DOHH2 (cell line): Measurements from ENCODE around the gene PTGFRN.

ENCODE experiments used
- H3F3A ChIP-seq: fragments of 200-600 bp; sonication (generic), shearing (Covaris generic); 2 replicates; pipeline ENCODE4 v1.6.0; 2016; ENCODE audit warnings: antibody characterized with exemption, mild to moderate bottlenecking; ENCODE audit not compliant: control insufficient read depth, insufficient read depth
- H3K27ac ChIP-seq: fragments of 200-600 bp; sonication (generic); 2 replicates; pipeline ENCODE4 v1.5.1; 2014; ENCODE audit warnings: low read depth, mild to moderate bottlenecking, low read length, moderate library complexity
- H3K27me3 ChIP-seq: fragments of 200-600 bp; sonication (generic); 2 replicates; pipeline ENCODE4 v1.6.1; 2014; ENCODE audit warnings: mild to moderate bottlenecking, low read length, mixed read lengths; ENCODE audit not compliant: control insufficient read depth
- H3K36me3 ChIP-seq: fragments of 200-600 bp; sonication (generic); 2 replicates; pipeline ENCODE4 v1.6.1; 2014; ENCODE audit warnings: mild to moderate bottlenecking, low read length, moderate library complexity, mixed read lengths; ENCODE audit not compliant: control insufficient read depth
- H3K4me1 ChIP-seq: fragments of 200-600 bp; sonication (generic); 2 replicates; pipeline ENCODE4 v1.6.1; 2014; ENCODE audit warnings: mild to moderate bottlenecking, low read length, mixed read lengths; ENCODE audit not compliant: control insufficient read depth
- H3K4me2 ChIP-seq: fragments of 200-600 bp; sonication (generic); 2 replicates; pipeline ENCODE4 v1.6.0; 2014; ENCODE audit warnings: mild to moderate bottlenecking, low read length, moderate library complexity
- H3K4me3 ChIP-seq: fragments of 200-600 bp; sonication (generic); 2 replicates; pipeline ENCODE4 v1.5.1; 2014; ENCODE audit warnings: mild to moderate bottlenecking, low read length, mixed read lengths
- H3K79me2 ChIP-seq: fragments of 200-600 bp; sonication (generic); 2 replicates; pipeline ENCODE4 v1.6.1; 2014; ENCODE audit warnings: mild to moderate bottlenecking, low read length, mixed read lengths; ENCODE audit not compliant: control insufficient read depth
- H3K9me2 ChIP-seq: fragments of 200-600 bp; sonication (generic); replicated peaks from 2 replicates; pipeline ENCODE4 v1.6.1; 2014; ENCODE audit warnings: mild to moderate bottlenecking, low read length, mixed read lengths; ENCODE audit not compliant: control insufficient read depth
- H3K9me3 ChIP-seq: fragments of 200-600 bp; sonication (generic); 2 replicates; pipeline ENCODE4 v1.6.1; 2014; ENCODE audit warnings: antibody characterized with exemption, low read length, mixed read lengths; ENCODE audit not compliant: control insufficient read depth, insufficient read depth
- H4K20me1 ChIP-seq: fragments of 200-600 bp; sonication (generic); 2 replicates; pipeline ENCODE4 v1.6.0; 2014; ENCODE audit warnings: low read depth, mild to moderate bottlenecking, antibody characterized with exemption, low read length, moderate library complexity; ENCODE audit not compliant: control insufficient read depth, insufficient read depth
- CTCF ChIP-seq: fragments of 200-600 bp; sonication (generic); IDR thresholded peaks from one replicate; pipeline ENCODE4 v1.5.1; 2014; ENCODE audit warnings: antibody characterized with exemption, mild to moderate bottlenecking, low read depth, low read length; ENCODE audit not compliant: poor library complexity, severe bottlenecking
- EZH2phosphoT487 ChIP-seq: fragments of 200-600 bp; sonication (generic); IDR thresholded peaks from 2 replicates; pipeline ENCODE4 v1.6.1; 2017; ENCODE audit warnings: borderline replicate concordance, mild to moderate bottlenecking, antibody characterized with exemption, low read length, moderate library complexity, mixed read lengths

The PTGFRN gene

GRCh38 chr1:116957646-116958045 lies 47.9 kb downstream of the PTGFRN start:
- Histone ChIP-seq H3K27me3 (0 out of 2 replicates have a peak, but pooled peaks cover 3% of the 10 kb centered on the region), H4K20me1 (no peaks in the 10 kb centered on the region), H3K4me3 (no peak overlapping the region), H3F3A (no peaks in the 10 kb centered on the region), H3K79me2 (no peaks in the 10 kb centered on the region), H3K4me1 (no peaks in the 10 kb centered on the region), H3K9me3 (no peaks in the 10 kb centered on the region), H3K9me2 (no peaks in the 10 kb centered on the region), H3K4me2 (no peak overlapping the region), H3K36me3 (no peaks in the 10 kb centered on the region), H3K27ac (no peak overlapping the region)
- no peak for TF ChIP-seq EZH2phosphoT487
- no peak for TF ChIP-seq CTCF

- H3K9me2 ChIP-seq = no peaks in the 10 kb centered on the region
- no peak overlapping the region for H3K4me2 ChIP-seq
- no peaks in the 10 kb centered on the region for H3K4me1 ChIP-seq
- H3K4me3 ChIP-seq = no peak overlapping the region
- H3K27ac ChIP-seq = no peak overlapping the region
- H3K27me3 ChIP-seq = 0 out of 2 replicates have a peak, but pooled peaks cover 3% of the 10 kb centered on the region
- no peaks in the 10 kb centered on the region for H3K79me2 ChIP-seq
- H3K9me3 ChIP-seq = no peaks in the 10 kb centered on the region
- no peaks in the 10 kb centered on the region for H4K20me1 ChIP-seq
- H3F3A ChIP-seq = no peaks in the 10 kb centered on the region
- TF ChIP-seq EZH2phosphoT487 (no peak), CTCF (no peak)
- no peaks in the 10 kb centered on the region for H3K36me3 ChIP-seq
These were observed 48.4 kb downstream of the PTGFRN start for GRCh38 chr1:116958110-116958509.

GRCh38 chr1:116958977-116959376 lies 49.3 kb downstream of the PTGFRN start:
- Histone ChIP-seq H3K79me2 (no peaks in the 10 kb centered on the region), H3K9me2 (no peaks in the 10 kb centered on the region), H3K9me3 (no peaks in the 10 kb centered on the region), H3K4me2 (no peak overlapping the region), H3K36me3 (no peaks in the 10 kb centered on the region), H3F3A (no peaks in the 10 kb centered on the region), H3K27ac (no peak overlapping the region), H3K4me3 (no peak overlapping the region), H4K20me1 (no peaks in the 10 kb centered on the region), H3K27me3 (0 out of 2 replicates have a peak, but pooled peaks cover 3% of the 10 kb centered on the region), H3K4me1 (no peaks in the 10 kb centered on the region)
- TF ChIP-seq EZH2phosphoT487 = no peak

GRCh38 chr1:116961606-116962005 lies 51.9 kb downstream of the PTGFRN start:
- no peaks in the 10 kb centered on the region for H4K20me1 ChIP-seq
- no peaks in the 10 kb centered on the region for H3F3A ChIP-seq
- no peaks in the 10 kb centered on the region for H3K79me2 ChIP-seq
- H3K27ac ChIP-seq = no peak overlapping the region
- 0 out of 2 replicates have a peak, but pooled peaks cover 3% of the 10 kb centered on the region for H3K27me3 ChIP-seq
- H3K36me3 ChIP-seq = no peaks in the 10 kb centered on the region
- no peaks in the 10 kb centered on the region for H3K4me1 ChIP-seq
- TF ChIP-seq EZH2phosphoT487 (no peak), CTCF (no peak)
- no peak overlapping the region for H3K4me2 ChIP-seq
- H3K4me3 ChIP-seq = no peak overlapping the region
- H3K9me3 ChIP-seq = no peaks in the 10 kb centered on the region
- H3K9me2 ChIP-seq = no peaks in the 10 kb centered on the region
